HG03575 (cell line): Measurements from ENCODE around the gene GRIK3.

ENCODE experiments used
- ATAC-seq: cut with Tn5 transposase; IDR thresholded peaks from one replicate; pipeline ENCODE4 v1.9.1; 2021; ENCODE audit not compliant: unreplicated experiment, insufficient number of reproducible peaks, low FRiP score; ENCODE audit errors: extremely low read depth

GRIK3 gene

DNA sequence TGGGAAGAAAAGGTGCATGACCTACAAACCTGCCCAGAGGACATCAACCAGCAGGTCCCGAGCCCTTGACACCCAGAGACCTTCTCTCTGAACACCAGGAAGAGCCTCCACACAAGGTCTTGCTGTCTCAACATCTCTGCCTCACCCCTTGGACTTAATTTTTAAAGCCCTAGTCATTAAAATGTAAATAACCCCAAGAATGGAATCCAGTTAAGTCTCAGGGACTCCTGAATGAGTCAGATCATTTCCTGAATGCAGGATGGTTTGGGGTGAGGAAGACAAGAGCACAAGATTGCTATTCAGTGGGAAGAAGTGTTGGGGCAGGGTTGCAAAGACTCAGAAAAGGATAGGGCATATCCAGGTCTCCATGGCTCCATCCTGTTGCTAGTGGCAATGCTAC lies 17.8 kb upstream of the GRIK3 start:
- ATAC-seq, result no peak

DNA sequence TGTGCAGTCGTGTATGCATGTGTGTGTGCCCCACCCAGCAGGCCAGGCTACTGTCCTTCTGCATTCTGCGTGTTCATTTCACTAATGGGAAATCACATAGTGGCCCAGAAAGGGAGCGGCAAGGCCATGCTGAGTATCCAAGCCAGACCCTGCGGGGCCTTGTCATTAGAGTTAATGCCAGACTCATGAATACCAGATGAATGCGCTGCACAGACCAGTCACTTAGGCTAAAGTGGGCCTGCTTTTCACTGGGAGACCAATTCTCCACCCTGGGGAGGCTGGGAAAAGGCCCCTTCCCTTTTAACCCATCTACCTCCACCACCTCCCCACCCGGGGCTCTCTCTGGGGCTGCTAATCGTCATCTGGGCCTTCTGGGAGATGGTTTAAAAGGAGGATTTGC lies 17.0 kb upstream of the GRIK3 start:
- ATAC-seq, result no peak

DNA sequence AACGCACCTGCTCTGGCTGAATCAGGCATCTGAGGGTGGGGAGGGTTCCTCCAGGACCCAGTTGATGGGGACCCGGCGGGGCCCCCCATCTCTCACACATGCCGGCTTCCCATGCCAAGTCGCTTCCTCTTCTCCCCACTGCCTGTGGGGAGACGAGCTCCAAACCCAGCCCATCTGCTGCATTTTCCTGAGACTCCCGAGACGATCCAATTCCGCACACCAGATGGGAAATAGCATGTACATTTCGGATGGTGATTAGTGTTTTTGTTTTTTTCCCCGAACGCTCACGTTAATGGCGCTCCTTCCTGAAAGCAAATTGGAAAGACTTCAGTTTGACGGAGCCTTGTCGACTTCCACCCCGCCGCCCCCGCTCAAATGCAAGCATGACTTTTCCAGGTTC lies 13.2 kb upstream of the GRIK3 start:
- no peak for ATAC-seq

- no peak for ATAC-seq
Observed at GRCh38 chr1:37043101-37043500, 8.8 kb upstream of the GRIK3 start.

DNA sequence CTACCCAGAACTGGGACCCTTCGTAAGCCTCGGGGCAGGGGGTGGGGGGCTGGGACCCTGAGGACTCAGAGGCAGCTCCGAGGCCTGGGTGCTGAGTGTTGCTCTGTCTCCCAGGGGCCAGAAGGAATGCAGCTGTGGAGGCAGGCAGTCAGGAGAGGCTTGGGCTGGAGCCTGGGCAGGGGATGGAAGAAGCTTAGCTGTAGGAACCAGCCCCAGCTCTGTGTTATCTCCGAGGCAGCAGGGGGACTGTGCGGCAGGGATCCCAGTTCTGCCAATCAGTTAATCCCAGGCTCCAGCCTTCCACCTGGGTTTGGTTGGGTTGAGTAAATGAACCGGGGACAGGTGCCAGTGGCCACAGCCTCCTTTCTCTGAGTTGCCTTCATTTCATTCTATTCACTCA lies 8.2 kb upstream of the GRIK3 start:
- no peak for ATAC-seq

GRCh38 chr1:37041483-37041882 lies 7.2 kb upstream of the GRIK3 start:
- ATAC-seq, result no peak

DNA sequence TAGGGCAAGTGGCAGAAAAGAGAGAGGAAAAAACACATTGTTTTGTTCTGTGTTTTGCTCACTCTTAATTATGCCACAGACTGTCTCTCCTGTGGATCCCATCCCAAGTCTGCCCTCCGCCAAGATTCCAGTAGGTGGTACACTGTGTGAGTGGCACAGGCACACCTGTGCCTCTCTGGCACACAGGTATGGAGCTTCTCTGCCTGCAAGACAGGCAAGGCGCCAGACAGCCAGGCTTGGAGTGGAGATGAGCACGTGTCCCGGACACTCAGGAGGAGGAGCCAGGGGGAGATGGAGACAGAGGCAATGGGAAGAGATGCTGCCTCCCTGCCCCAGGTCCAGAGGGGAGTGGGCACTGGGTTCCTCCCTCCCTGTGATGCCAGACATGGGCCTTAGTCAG lies 6.5 kb upstream of the GRIK3 start:
- ATAC-seq, result no peak

DNA sequence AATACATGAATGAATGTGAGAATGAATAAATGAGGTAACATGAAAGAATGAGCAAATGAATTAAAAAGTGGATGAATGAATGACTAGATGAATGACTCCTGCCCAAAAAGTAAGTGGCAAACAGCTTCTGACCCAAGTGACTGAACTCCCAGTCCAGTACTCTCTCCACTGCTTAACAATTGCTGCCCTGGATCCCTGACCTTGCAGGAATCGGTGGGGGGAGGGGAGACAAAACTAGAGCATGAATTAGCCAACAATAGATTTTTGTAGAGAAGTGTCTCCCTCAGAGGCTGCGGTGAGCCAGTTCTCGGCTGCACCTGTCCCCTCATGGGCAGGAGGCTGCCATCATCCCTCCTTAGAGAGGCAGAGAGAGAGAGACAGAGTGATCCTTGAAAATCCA lies 5.9 kb upstream of the GRIK3 start:
- no peak for ATAC-seq

GRCh38 chr1:37038227-37039093 lies 4.1 kb upstream of the GRIK3 start:
- no peak for ATAC-seq

DNA sequence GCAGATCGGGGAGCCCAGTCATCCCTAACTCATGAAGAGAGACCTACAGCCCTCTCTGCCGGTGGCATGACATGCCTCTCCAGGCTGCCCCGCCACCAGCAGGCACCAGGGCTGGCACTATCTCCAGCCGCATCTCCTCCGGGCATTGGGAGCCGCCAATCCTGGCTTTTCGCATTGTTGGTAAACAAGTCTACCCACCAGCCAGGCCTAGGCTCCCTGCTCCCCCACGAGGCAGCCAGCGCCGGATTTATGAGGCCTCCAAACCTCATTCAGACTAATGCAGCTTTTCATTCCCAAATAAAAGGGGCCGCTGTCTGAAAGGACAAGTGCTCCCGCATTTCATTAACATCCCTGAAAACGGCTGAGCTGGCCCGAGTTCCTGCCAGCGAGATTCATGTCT lies 3.4 kb upstream of the GRIK3 start:
- ATAC-seq, result no peak

DNA sequence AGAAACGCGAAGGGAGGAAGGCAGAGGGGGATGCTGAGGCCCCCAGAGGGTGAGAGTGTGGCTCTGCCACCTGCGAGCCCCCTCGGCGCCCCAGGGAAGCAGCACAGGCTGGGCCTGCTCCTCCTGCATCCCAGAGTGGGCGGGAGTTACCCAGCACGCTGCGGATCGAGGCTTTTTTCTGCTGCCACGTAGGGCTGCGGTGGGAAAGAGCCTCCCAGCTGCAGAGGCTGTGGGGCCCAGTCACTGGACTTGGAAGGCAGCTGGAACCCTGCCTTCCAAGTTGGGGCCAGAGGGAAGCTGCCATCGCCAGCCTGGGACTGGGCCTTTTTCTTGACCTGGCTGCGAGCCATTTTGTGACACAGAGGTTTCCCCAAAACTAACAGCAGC lies 2.3 kb upstream of the GRIK3 start:
- no peak for ATAC-seq

DNA sequence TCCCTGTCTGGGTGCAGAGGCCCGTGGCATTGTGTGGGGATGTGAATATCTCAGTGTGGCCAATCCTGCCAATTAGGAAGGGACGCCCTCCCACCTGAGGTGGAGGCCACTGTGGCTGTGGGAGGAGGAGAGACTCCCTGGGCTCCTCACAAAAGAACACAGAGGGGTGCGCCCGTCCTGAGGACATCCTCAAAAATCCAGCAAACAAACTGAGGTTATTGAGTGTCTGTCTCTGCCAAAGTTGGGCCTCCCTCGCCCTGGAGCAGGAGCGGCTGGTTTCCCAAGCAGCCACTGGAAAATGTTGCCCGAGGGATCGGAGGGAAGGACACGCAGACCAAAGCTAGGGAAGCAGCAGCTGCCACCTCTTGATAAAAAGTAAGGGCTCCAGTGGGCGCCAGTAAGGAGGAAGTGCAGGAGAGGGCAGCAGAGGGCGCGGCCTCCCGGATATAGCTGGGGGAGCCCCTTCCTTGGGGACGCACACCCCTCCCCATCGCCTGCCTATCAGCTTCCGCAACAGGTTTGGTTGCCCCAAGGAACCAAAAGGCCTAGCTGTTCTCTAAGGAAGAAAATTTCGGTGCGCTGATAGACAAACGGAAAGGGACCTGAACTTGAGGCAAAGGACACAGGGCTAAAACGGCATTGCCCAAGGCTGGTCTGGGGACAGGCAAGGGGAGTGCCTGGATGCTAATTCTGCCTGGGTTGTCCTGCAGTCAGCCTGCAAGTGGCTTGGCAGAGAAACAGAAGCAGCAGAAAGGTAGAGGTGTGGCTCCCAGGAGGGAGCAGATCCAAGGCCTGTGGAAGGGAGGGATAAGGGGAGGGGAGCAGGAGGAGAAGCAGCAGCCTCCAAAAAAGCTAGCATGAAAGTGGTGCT lies 1.7 kb upstream of the GRIK3 start:
- no peak for ATAC-seq

- no peak for ATAC-seq
Observed at GRCh38 chr1:37035014-37035691, 838 bp upstream of the GRIK3 start.

GRCh38 chr1:37033355-37034101 lies 787 bp downstream of the GRIK3 start:
- ATAC-seq, result no peak

- ATAC-seq, result no peak
Observed at GRCh38 chr1:37032660-37033354, 1.5 kb downstream of the GRIK3 start.

GRCh38 chr1:37031871-37032270 lies 2.4 kb downstream of the GRIK3 start:
- no peak for ATAC-seq

DNA sequence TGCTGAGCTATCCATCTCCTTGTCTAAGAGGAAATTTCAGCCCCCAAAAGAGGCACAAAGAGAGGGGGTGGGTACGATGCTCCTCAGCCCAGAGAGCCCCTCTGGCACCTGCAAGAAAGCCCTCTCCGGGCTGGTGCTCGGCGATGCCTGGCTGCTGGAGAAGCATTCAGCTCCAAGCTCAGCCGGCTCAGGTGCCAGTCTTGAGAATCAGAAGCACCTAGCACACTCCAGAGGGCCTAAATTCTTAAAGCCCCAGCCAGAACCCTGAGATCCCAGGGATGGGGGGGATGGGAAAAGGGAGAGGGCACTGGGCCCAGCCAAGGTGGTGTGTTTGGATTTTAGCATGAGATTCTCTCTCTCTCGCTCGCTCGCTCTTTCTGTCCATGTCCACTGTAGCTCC lies 2.9 kb downstream of the GRIK3 start:
- ATAC-seq, result no peak

DNA sequence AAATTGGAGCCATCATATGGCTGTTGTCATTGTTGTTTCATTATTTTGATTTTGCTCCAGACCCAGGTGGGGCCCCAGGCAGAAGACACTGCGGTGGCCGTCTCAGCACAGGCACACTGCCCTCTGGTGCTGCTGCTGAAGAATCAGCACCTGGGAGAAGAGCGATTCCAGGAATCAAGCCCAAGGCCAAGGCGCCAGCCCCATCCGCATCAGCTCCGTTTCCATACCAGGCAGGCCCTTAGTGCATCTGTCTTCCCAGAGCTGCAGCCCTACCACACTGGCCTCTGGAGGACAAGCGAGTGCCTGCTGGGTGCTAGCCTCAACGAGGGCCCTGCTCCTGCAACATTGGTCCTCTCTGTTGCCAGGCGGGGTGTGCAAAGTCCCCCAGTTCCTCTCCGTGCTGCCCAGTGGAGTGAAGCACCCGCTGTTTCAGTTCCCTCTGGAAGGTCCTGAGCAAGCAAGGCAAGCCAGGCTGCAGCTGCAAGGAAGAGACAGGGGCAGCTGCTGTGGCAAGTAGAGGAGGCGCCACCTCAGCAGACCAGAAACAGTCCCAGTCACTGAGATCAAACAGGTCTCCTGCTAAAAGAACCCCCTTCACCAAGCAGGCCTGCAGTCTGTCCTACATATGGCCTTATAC lies 5.2 kb downstream of the GRIK3 start:
- no peak for ATAC-seq
